ENCODE measurements around the gene TMEM255B.
"Not testable (repeated sequence)": the region's sequence is repeated elsewhere in the genome, so short reads cannot be mapped to it uniquely, and the experiment has no call there.

Gene TMEM255B

GRCh38 chr13:113749507-113749906, 9.5 kb upstream of the TMEM255B start:
- DNase-seq (ENCODE audit: low read depth) = no peak

GRCh38 chr13:113749967-113750366, 9.1 kb upstream of the TMEM255B start:
- no peak for DNase-seq (ENCODE audit: low read depth)

DNA sequence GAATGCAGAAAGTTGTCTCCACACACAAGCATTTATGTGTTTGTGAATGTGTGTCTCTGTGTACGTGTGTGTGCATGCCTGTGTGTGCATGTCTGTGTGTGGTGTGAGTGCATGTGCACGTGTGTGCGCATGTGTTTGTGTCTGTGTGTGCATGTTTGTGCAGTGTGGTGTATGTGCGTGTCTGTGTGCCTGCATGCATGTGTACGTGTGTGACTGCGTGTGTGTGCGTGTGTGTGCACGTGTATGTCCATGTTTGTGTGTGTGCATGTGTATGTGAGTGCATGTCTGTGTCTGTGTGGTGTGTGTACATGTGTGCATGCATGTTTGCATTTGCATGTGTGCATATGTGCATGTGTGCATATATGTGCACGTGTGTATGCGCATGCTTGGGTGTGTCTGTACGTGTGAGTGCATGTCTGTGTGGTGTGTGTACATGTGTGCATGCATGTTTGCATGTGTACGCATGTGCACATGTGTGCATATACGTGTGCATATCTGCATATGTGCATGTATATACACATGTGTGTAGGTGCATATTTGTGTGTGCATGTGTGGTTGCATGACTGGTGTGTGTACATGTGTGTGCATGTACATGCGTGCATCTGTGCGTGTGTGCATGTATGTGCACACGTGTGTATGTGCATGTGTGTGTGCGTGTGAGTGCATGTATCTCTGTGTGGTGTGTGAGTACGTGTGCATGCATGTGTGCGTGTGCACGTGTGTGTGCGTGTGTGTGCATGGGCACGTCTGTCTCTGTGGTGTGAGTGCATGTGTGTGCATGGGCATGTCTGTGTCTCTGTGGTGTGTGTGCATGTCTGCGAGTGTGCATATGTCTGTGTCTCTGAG, 8.2 kb upstream of the TMEM255B start:
- no peak for DNase-seq (ENCODE audit: low read depth)

DNA sequence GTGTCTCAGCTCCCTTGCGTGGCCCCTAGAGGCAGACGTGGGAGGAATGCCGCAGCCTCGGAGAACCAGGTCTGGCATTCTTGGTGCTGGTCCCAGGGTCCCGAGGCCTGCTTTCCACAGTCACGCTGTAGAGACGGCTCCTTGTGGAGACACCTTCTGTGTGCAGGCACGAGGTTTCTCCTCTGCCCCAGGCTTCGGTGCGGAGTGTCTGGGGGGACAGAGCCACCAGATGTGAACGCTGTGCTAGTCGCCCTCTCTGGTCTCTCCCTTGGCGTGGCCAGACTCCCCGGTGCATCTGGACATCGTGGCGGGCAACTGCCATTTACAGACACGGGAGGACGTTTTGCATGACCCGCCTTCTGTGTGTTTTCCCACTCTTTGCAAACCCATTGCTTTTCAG, 7.5 kb upstream of the TMEM255B start:
- DNase-seq (ENCODE audit: low read depth) = no peak

DNA sequence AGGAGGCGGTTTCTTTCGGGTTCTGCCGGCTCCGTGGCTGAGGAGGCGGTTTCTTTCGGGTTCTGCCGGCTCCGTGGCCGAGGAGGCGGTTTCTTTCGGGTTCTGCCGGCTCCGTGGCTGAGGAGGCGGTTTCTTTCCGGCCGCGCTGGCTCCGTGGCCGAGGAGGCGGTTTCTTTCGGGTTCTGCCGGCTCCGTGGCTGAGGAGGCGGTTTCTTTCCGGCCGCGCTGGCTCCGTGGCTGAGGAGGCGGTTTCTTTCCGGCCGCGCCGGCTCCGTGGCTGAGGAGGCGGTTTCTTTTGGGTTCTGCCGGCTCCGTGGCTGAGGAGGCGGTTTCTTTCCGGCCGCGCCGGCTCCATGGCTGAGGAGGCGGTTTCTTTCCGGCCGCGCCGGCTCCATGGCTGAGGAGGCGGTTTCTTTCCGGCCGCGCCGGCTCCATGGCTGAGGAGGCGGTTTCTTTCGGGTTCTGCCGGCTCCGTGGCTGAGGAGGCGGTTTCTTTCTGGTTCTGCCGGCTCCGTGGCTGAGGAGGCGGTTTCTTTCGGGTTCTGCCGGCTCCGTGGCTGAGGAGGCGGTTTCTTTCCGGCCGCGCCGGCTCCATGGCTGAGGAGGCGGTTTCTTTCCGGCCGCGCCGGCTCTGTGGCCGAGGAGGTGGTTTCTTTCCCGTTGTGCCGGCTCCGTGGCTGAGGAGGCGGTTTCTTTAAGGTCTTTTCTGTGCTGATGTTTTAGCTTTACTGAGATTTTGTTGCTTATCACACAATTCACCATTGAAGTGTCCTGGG, 6.6 kb upstream of the TMEM255B start:
- DNase-seq (ENCODE audit: low read depth) = not testable (repeated sequence)

- no peak for DNase-seq (ENCODE audit: low read depth)
Observed at GRCh38 chr13:113753171-113753570, 5.9 kb upstream of the TMEM255B start.

DNA sequence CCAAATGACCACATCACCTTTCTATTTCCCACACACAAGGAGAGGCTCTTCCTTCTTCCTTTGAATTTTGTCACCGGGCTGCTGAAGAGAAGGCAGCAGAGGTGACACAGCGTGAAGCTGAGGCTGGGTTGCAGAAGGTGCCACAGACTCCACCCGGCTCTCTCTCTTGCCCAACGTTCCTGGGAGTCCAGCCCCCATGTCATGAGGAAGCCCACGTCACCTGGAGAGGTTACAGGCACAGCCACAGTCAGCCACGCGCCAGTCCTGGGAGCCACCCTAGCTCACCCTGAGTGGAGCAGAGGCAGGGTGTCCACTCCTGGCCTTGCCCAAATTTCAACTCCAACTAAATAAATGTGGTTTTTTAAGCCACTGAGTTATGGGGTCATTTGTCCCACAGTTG, 4.8 kb upstream of the TMEM255B start:
- DNase-seq (ENCODE audit: low read depth) = no peak

GRCh38 chr13:113754691-113755090, 4.3 kb upstream of the TMEM255B start:
- no peak for DNase-seq (ENCODE audit: low read depth)

GRCh38 chr13:113756441-113757097, 2.5 kb upstream of the TMEM255B start:
- no peak for DNase-seq (ENCODE audit: low read depth)

DNA sequence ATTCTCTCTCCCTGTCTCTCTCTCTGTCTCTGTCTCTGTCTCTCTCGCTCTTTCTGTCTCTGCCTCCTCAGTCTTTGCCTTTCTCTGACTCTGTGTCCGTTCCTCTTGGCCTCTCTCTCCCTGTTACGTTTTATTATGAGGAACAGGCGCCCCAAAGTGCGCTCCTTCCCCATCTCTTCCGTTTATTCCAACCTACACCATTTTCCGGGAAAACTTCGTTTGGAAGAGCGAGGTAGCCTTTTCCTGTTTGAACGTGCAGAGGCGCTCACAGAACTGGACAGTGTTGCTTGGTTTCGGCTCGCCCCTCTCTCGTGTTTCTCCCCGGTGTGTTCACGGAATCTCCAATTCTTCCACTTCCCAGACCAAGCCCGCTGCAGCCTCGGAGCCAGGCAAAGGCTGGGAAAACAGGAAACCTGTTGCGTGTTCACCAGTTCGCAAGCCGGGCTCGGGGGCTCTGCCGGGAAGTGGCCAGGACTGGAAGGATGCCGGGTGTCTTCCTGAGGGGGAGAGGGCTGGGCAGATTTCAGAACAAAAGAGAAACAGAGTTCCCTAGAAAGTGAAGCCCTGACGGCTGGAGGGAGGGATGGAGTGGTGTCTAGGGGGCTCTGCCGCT, 605 bp downstream of the TMEM255B start:
- DNase-seq (ENCODE audit: low read depth) = no peak

- DNase-seq (ENCODE audit: low read depth) = no peak
Observed at GRCh38 chr13:113761136-113761535, 2.1 kb downstream of the TMEM255B start.

DNA sequence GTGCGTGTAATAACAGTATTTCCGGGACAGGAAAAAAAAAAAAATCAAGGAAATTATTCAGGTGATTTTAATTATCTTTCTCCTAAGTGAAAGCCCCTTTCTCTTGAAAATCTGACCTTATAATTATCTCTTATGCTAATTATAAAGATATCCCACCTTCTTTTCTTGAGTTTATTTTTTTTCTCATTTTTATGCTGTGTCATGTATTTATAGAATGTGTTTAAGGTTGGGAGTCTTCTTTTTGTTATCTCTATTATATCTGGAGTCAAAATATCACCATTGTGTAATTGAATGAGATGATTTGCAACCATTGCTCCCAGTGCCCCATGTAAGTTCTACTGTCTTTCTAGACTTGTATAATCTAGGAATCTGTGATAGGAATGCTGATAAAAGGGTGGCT, 3.0 kb downstream of the TMEM255B start:
- DNase-seq (ENCODE audit: low read depth) = no peak

- no peak for DNase-seq (ENCODE audit: low read depth)
Observed at GRCh38 chr13:113762538-113762937, 3.5 kb downstream of the TMEM255B start.

- no peak for DNase-seq (ENCODE audit: low read depth)
Observed at GRCh38 chr13:113763254-113763653, 4.2 kb downstream of the TMEM255B start.

- no peak for DNase-seq (ENCODE audit: low read depth)
Observed at GRCh38 chr13:113763961-113764792, 5.2 kb downstream of the TMEM255B start.

GRCh38 chr13:113764793-113765563, 6.0 kb downstream of the TMEM255B start:
- no peak for DNase-seq (ENCODE audit: low read depth)

- no peak for DNase-seq (ENCODE audit: low read depth)
Observed at GRCh38 chr13:113765564-113765910, 6.5 kb downstream of the TMEM255B start.

DNA sequence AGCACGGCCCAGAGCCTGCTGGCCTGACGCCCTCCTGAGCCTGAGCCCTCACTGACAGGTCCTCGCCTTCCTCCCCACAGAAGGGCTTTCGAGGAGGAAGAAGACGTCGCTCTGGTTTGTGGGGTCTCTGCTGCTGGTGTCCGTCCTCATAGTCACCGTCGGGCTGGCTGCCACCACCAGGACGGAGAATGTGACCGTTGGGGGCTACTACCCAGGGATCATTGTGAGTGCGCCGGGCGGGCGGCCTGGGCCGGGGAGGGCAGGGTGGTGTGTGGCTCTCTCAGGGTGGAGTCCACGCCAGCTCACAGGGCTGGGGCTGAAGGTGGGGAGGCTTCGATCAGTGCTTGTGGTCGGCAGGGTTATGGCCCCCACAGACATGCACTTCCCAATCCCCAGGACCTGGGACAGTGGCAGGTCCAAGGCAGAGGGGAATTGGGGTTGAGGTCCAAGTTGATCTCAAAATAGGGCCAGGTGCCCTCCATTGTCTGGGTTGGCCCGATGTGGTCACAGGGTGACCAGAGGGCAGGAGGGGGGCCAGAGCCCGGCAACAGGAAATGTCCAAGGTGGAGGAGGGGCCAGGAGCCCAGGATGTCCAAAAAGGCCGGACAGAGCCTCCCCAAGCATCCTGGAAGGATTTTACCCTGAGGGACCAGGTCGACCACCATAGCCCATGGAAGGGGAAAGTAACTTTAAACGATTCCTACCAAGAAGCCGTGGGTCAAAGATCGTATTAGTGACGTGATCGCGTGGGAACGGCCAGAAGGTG, 7.2 kb downstream of the TMEM255B start:
- DNase-seq (ENCODE audit: low read depth) = no peak

- DNase-seq (ENCODE audit: low read depth) = no peak
Observed at GRCh38 chr13:113767366-113767765, 8.3 kb downstream of the TMEM255B start.
